Suppressor macrophage (primary cell): ENCODE results near the gene PKP2.

ENCODE experiments used
- DNase-seq, 4 experiments: peaks; one replicate each; pipeline ENCODE4 v3.0.0-alpha.2; 2020 to 2022

The PKP2 gene

GRCh38 chr12:32809196-32809595 is 87.4 kb downstream of the PKP2 start:
- no peak for DNase-seq

DNA sequence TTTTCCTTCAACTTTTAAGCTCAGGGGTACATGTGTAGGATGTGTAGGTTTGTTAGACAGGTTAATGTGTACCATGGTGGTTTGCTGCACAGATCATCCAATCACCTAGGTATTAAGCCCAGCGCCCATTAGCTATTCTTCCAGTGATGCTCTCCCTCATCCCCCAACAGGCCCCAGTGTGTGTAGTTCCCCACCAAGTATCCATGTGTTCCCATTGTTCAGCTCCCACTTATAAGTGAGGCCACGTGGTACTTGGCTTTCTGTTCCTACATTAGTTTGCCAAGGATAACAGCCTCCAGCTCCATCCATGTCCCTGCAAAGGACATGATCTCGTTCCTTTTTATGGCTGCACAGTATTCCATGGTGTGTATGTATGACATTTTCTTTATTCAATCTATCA is 92.3 kb downstream of the PKP2 start:
- DNase-seq = no peak

DNA sequence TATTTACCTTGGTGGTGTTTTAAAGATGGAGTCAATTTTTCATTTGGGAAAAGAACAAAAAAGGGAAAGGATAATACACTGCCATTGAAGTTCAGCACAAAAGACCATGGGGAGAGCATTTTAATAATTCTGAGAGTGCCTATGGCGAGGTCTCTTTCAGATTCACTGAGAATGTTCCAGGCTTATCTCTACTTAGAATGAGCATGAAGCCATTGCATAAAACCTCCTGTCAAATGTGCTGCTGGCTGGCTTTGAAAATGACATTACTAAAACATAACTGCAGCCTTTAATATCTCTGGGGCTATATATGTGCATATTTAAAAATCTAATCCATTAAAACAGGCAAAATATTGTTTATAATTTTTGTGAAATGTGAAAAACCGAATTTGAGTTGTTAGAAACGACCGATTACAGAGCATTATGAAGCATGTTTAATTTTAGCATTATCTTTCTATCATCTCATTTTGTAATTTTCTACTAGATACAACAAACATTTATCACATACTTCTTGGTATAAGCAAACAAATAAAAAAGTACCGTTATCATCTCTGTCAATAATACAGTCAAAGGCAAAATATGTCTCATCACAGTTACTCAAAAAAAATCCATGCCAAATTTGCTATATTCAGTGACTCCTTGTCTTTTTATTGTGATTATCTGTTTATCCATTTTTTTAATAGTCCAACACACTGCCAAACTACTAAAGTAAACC is 95.2 kb downstream of the PKP2 start:
- DNase-seq = no peak

DNA sequence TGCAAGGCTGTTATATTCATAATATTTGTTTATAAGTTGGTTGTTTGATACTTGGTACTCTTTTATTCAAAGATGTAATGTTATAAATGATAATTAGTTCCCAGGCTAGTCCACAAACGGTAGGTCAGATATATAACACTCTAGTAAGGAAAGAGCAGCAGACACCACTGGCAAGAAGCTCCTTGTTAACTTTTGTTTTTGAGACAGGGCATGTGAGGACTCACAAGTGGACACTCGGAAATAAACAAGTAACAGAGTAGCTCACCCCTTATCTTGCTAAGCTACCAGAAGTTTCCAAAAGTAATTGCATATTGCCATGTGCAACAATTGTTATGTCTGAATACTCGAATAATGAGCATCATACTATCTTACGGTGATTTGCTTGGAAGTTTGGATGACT is 102.3 kb downstream of the PKP2 start:
- DNase-seq = no peak

DNA sequence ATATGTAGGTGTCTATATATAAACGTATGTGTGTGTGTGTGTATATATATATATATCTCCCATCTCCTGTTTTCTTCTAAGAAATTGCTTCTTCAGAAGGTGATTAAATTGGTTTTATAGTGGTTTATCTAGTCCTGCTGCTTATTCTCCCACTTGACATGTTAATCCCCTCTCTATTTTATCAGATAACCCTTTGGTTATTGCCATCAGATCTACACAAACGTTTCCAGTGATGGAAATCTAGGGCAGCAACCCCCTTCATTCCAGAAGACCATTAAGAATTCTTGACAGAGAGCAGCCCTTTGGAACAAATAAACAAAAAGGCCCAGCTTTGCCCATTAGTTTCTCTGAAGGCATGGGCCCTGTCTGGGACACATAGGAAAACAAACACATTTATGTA is 106.7 kb downstream of the PKP2 start:
- DNase-seq = no peak

GRCh38 chr12:32789446-32789845 is 107.1 kb downstream of the PKP2 start:
- no peak for DNase-seq

DNA sequence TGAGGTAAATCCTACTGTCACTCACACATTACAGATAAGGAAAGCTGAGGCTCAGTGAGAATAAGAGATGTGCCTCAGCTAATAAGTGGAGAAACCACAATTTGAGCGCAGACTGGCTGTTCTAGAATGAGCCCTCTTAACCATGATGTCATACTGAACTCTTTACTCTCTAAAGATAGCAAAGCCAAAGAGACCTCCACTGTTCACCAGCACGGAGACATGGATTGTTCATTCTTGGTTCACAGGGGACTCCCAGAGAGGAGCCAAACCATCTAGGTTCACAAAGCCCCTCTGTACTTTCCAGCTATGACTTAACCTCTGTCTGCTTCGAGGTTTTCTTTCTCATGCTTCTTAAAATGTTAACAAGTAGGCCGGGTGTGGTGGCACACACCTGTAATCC is 108.2 kb downstream of the PKP2 start:
- no peak for DNase-seq

DNA sequence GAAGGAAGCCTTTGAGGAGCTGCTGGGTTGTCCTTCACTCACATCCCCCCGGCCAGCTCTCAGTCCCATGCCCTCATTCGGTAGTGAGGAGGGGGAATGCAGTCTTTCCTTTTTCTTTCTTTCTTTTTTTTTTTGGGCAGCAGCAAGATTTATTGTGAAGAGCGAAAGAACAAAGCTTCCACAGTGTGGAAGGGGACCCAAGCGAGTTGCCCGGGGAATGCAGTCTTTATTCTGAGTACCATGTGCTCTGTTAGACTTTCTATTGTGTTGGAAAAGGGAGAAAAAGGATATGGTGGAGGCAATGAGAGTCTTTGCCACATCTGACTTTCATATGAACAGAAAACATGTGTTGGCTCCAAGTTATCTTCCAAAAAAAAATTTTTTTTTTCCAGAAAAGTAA is 111.0 kb downstream of the PKP2 start:
- DNase-seq = no peak

GRCh38 chr12:32783029-32783428 is 113.5 kb downstream of the PKP2 start:
- no peak for DNase-seq

DNA sequence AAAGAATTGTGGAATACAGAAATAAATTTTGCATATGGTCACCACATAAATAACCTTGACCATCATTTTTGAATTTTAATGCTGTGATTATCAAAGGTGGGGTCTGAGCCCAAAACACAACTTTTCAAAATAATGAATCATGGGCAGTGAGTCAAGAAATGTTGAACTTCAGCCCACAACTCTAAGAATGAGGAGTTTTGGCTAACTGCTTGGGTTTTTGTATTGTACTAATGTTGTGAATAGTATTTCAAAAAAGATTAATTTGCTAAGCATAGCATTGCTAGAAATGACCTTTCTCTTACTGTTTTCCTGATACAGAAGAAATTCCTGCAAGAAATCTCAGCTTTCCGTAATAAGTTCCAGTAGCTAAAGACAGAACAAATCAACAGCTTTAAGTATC is 116.5 kb downstream of the PKP2 start:
- DNase-seq = no peak

DNA sequence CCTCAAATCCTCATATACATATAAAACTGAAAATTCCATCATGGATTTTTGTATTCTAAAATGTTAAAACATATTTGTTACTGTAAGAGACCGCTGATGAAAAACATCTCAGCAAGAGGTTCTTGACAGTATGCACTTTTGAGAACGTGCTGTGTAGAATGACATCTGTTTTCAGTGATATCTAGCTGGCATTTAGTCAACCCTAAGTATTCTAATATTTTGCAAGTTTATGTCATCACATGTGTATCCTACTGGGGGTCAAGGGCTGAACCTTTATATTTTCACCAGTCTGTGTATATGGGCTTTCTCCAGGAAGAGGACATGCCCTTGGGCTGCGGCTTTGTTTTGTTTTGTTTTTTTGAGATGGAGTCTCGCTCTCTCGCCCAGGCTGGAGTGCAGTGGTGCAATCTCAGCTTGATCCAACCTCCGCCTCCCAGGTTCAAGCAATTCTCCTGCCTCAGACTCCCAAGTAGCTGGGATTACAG is 118.8 kb downstream of the PKP2 start:
- no peak for DNase-seq

DNA sequence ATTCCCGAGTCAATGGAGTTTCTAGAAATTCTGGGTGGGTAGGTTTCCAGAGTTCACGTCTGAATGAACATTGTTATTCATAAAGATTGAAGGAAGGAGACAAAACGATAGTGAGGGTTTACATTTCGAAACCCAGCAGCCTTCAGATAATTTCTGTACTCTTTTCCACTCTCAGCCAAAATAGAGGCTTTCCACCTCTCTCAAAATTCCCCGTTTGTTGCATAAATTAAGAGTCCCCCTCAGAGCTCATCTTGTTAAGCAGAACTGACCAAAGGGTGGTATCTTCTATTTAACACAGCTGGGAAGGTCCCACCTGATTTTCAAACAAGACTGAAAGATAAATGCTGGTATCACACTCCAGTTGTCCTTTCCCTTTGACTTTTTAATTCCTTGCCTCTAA is 119.4 kb downstream of the PKP2 start:
- DNase-seq = no peak

DNA sequence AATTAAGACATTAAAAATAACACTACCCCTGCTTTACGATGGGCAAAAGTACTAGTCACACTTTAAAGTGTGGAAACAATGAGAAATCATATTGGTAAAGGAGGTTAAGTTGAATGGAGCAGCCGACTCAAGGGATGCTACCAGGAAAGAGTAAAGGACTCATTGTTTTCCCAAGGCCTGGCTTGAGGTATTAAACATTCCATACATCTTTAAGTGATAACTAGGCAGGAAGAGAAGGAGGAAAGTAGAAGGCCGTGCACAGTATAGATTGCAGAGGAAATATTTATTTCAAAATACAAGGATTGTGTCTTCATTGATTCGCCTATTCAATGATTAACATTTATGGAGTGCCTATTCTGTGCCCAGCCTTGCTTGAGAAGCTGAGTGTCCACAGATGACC is 120.3 kb downstream of the PKP2 start:
- no peak for DNase-seq

- no peak for DNase-seq
Measured at GRCh38 chr12:32773691-32774090, 122.9 kb downstream of the PKP2 start.

GRCh38 chr12:32770141-32770540 is 126.4 kb downstream of the PKP2 start:
- DNase-seq = no peak

- no peak for DNase-seq
Measured at GRCh38 chr12:32768518-32768917, 128.1 kb downstream of the PKP2 start.

DNA sequence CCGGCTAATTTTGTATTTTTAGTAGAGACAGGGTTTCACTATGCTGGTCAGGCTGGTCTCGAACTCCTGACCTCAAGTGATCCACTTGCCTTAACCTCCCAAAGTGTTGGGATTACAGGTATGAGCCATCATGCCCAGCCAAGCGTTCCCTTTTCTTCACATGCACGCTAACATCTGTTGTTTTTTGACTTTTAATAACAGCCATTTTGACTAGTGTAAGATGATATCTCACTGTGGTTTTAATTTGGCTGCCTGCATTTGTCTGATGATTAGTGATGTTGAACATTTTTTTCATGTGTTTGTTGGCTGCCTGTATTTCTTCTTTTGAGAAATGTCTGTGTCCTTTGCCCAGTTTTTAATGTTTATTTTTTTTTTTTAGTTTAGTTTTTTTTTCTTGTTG is 130.7 kb downstream of the PKP2 start:
- no peak for DNase-seq

- peak; percentile 47 to 70 (median 60) for DNase-seq
Measured at GRCh38 chr12:32761716-32762115, 134.9 kb downstream of the PKP2 start.

DNA sequence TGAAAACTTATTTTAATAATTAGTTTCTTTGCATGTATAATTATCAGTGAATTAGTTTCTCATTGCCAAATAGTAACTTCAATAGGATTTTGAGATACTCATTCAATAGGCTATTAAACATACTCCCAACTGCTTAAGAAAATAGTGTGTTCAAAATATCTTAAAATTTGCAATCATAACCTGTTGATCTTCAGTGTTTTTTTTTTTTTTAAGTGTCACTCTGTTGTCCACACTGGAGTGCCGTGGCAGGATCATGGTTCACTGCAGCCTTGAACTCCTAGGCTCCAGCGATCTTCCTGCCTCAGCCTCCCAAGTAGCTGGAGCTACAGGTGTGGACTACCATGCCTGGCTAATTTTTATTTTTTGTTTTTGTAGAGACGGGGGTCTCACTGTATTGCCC is 139.4 kb downstream of the PKP2 start:
- DNase-seq = no peak

- DNase-seq = no peak
Measured at GRCh38 chr12:32756476-32757066, 140.0 kb downstream of the PKP2 start.

GRCh38 chr12:32755654-32756475 is 140.7 kb downstream of the PKP2 start, which contains the start of gene YARS2:
TSS of gene YARS2 (minus strand) at chr12:32755897. CDS start at chr12:32755874, 23 bp downstream.
- peak; percentile 97 to 99 (median 98) for DNase-seq

DNA sequence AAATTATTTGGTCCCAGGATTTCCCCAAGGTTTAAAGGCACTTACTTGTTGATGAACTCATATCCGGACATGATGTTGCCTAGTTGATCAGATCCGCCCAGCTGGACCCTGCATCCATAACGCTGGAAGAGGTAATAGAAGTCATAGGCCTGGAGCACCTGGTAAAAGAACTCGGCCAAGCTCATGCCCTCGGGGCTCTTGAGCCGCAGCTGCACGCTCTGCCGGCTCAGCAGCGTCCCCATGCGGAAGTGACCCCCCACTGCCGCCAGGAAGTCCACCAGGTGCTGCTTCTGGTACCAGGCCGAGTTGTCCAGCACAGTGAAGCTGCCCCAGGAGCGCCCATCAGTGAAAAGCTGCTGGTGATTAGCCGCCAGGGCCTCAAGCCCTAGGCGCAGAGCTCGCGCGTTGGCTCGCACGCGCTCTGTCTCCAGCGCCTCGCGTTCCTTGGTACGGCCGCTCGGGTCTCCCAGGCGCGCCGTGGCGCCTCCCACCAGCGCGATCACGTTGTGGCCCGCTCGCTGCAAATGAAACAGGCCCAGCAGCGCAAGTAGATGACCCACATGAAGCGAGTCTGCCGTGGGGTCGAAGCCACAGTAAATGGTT is 141.4 kb downstream of the PKP2 start:
- DNase-seq = peak; percentile 69 to 86 (median 76)

- DNase-seq = peak; percentile 63 to 82 (median 76)
Measured at GRCh38 chr12:32754111-32754510, 142.5 kb downstream of the PKP2 start.
